Prostate gland (tissue), 2 donors: Measurements from ENCODE around the gene DAPK1.

Experiments used
- POLR2A ChIP-seq: fragments of 450-650 bp; IDR thresholded peaks from one replicate; pipeline ENCODE4 v1.6.1; 2016; ENCODE audit warnings: antibody characterized with exemption, mild to moderate bottlenecking
- POLR2AphosphoS5 ChIP-seq: sonication (generic); formaldehyde crosslinking; IDR thresholded peaks from one replicate; pipeline ENCODE4 v1.6.1; 2017; ENCODE audit warnings: antibody characterized with exemption
- TF ChIP-seq, protein P1 (sequence below), 4 experiments: fragments of 200-600 bp in 2 of 4; fragments of 450-650 bp in 2 of 4; sonication (generic) in 2 of 4; IDR thresholded peaks; 1 replicate in 3 of 4; 2 replicates in 1 of 4; pipeline ENCODE4 v1.5.1; 2016 to 2019; ENCODE audit warnings: antibody characterized with exemption in 4 of 4, mild to moderate bottlenecking in 2 of 4, moderate library complexity in 2 of 4

GRCh38 chr9:87581949-87582637 lies 84.4 kb downstream of the DAPK1 start:
- TF ChIP-seq POLR2A (no peak), POLR2AphosphoS5 (no peak)
- TF ChIP-seq, protein P1, sequence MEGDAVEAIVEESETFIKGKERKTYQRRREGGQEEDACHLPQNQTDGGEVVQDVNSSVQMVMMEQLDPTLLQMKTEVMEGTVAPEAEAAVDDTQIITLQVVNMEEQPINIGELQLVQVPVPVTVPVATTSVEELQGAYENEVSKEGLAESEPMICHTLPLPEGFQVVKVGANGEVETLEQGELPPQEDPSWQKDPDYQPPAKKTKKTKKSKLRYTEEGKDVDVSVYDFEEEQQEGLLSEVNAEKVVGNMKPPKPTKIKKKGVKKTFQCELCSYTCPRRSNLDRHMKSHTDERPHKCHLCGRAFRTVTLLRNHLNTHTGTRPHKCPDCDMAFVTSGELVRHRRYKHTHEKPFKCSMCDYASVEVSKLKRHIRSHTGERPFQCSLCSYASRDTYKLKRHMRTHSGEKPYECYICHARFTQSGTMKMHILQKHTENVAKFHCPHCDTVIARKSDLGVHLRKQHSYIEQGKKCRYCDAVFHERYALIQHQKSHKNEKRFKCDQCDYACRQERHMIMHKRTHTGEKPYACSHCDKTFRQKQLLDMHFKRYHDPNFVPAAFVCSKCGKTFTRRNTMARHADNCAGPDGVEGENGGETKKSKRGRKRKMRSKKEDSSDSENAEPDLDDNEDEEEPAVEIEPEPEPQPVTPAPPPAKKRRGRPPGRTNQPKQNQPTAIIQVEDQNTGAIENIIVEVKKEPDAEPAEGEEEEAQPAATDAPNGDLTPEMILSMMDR (IDR thresholded peaks at IDR 0.05), result no peak
